HEK293 (cell line): ENCODE data around the gene DNAI1.

Experiments
- YY1 ChIP-seq: fragments of 450-650 bp; formaldehyde crosslinking; IDR thresholded peaks from 2 replicates; pipeline ENCODE4 v1.5.1; 2018; ENCODE audit warnings: missing biosample characterization, missing genetic modification characterization
- ZNF140 ChIP-seq: fragments of 450-650 bp; formaldehyde crosslinking; IDR thresholded peaks from 2 replicates; pipeline ENCODE4 v1.5.1; 2016; ENCODE audit warnings: missing biosample characterization, missing genetic modification characterization
- ZNF155 ChIP-seq: fragments of 450-650 bp; formaldehyde crosslinking; IDR thresholded peaks from 2 replicates; pipeline ENCODE4 v1.5.1; 2016; ENCODE audit warnings: missing biosample characterization, missing genetic modification characterization
- ZNF560 ChIP-seq: fragments of 450-650 bp; formaldehyde crosslinking; IDR thresholded peaks from 2 replicates; pipeline ENCODE4 v1.5.1; 2017; ENCODE audit warnings: missing biosample characterization, missing genetic modification characterization, borderline replicate concordance
- TF ChIP-seq, protein P1 (sequence below): fragments of 450-650 bp; formaldehyde crosslinking; IDR thresholded peaks from 2 replicates; pipeline ENCODE4 v1.5.1; 2016; ENCODE audit warnings: missing biosample characterization, missing genetic modification characterization
- TF ChIP-seq, protein P2 (sequence below): fragments of 450-650 bp; formaldehyde crosslinking; conservative IDR thresholded peaks from 2 replicates; pipeline ENCODE4 v1.5.1; 2016; ENCODE audit warnings: low read depth, missing biosample characterization, missing genetic modification characterization
- TF ChIP-seq, protein P3 (sequence below): fragments of 450-650 bp; formaldehyde crosslinking; IDR thresholded peaks from 2 replicates; pipeline ENCODE4 v1.5.1; 2016; ENCODE audit warnings: missing biosample characterization, missing genetic modification characterization

DNA sequence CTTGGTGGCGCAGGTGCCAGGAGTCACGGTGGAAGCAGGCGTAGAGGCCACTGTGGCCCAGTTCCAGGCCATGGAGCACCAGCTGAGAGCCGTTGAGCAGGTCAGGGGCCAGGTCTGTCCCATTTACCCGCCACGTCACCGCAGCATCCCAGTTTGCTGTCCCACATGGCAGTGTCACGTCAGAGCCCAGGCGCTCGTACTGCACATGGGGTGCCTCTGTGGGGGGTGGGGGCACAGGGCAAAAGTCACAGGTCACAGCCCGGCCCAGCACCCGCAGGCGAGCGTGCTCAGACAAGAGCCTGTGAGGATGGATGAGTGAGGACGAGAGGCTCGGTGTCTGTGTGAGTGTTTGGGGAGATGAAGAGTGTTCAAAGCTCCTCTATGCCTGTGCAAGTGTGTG is 106.0 kb downstream of the DNAI1 start:
- TF ChIP-seq, protein P1, sequence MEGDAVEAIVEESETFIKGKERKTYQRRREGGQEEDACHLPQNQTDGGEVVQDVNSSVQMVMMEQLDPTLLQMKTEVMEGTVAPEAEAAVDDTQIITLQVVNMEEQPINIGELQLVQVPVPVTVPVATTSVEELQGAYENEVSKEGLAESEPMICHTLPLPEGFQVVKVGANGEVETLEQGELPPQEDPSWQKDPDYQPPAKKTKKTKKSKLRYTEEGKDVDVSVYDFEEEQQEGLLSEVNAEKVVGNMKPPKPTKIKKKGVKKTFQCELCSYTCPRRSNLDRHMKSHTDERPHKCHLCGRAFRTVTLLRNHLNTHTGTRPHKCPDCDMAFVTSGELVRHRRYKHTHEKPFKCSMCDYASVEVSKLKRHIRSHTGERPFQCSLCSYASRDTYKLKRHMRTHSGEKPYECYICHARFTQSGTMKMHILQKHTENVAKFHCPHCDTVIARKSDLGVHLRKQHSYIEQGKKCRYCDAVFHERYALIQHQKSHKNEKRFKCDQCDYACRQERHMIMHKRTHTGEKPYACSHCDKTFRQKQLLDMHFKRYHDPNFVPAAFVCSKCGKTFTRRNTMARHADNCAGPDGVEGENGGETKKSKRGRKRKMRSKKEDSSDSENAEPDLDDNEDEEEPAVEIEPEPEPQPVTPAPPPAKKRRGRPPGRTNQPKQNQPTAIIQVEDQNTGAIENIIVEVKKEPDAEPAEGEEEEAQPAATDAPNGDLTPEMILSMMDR (tag by site-specific recombination), result no peak
- TF ChIP-seq ZNF155 (tag by site-specific recombination) (no peak), YY1 (tag by site-specific recombination) (no peak), ZNF560 (tag by site-specific recombination) (no peak), ZNF140 (tag by site-specific recombination) (no peak)
- TF ChIP-seq, protein P2, sequence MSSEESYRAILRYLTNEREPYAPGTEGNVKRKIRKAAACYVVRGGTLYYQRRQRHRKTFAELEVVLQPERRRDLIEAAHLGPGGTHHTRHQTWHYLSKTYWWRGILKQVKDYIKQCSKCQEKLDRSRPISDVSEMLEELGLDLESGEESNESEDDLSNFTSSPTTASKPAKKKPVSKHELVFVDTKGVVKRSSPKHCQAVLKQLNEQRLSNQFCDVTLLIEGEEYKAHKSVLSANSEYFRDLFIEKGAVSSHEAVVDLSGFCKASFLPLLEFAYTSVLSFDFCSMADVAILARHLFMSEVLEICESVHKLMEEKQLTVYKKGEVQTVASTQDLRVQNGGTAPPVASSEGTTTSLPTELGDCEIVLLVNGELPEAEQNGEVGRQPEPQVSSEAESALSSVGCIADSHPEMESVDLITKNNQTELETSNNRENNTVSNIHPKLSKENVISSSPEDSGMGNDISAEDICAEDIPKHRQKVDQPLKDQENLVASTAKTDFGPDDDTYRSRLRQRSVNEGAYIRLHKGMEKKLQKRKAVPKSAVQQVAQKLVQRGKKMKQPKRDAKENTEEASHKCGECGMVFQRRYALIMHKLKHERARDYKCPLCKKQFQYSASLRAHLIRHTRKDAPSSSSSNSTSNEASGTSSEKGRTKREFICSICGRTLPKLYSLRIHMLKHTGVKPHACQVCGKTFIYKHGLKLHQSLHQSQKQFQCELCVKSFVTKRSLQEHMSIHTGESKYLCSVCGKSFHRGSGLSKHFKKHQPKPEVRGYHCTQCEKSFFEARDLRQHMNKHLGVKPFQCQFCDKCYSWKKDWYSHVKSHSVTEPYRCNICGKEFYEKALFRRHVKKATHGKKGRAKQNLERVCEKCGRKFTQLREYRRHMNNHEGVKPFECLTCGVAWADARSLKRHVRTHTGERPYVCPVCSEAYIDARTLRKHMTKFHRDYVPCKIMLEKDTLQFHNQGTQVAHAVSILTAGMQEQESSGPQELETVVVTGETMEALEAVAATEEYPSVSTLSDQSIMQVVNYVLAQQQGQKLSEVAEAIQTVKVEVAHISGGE (tag by site-specific recombination), result no peak
- TF ChIP-seq, protein P3, sequence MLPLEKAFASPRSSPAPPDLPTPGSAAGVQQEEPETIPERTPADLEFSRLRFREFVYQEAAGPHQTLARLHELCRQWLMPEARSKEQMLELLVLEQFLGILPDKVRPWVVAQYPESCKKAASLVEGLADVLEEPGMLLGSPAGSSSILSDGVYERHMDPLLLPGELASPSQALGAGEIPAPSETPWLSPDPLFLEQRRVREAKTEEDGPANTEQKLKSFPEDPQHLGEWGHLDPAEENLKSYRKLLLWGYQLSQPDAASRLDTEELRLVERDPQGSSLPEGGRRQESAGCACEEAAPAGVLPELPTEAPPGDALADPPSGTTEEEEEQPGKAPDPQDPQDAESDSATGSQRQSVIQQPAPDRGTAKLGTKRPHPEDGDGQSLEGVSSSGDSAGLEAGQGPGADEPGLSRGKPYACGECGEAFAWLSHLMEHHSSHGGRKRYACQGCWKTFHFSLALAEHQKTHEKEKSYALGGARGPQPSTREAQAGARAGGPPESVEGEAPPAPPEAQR (tag by site-specific recombination), result no peak
